Ovary (tissue), 3 donors: ENCODE results near the gene BTBD9.

Source experiments
- CTCF ChIP-seq, 3 donors: fragments of 450-650 bp in 2 of 3; fragments of 200-600 bp in 1 of 3; IDR thresholded peaks; one replicate each; pipeline versions ENCODE4 v1.5.1 to v1.8.0; 2016 to 2022; ENCODE audit warnings: antibody characterized with exemption in 3 of 3, mild to moderate bottlenecking in 1 of 3
- EP300 ChIP-seq: sonication (generic); formaldehyde crosslinking; IDR thresholded peaks from one replicate; pipeline ENCODE4 v1.6.1; 2017; ENCODE audit warnings: antibody characterized with exemption
- POLR2A ChIP-seq: fragments of 450-650 bp; IDR thresholded peaks from one replicate; pipeline ENCODE4 v1.6.1; 2017; ENCODE audit warnings: antibody characterized with exemption, mild to moderate bottlenecking, moderate library complexity
- donor health status: DM: no; HTN: no; CAD: no.

- TF ChIP-seq CTCF (IDR thresholded peaks at IDR 0.05) = no peak
- TF ChIP-seq POLR2A = no peak
- no peak for TF ChIP-seq EP300
Measured at GRCh38 chr6:38149531-38149930, 490.2 kb downstream of the BTBD9 start.
